ENCODE results near the gene TMX3.

The TMX3 gene, protein sequence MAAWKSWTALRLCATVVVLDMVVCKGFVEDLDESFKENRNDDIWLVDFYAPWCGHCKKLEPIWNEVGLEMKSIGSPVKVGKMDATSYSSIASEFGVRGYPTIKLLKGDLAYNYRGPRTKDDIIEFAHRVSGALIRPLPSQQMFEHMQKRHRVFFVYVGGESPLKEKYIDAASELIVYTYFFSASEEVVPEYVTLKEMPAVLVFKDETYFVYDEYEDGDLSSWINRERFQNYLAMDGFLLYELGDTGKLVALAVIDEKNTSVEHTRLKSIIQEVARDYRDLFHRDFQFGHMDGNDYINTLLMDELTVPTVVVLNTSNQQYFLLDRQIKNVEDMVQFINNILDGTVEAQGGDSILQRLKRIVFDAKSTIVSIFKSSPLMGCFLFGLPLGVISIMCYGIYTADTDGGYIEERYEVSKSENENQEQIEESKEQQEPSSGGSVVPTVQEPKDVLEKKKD

DNA sequence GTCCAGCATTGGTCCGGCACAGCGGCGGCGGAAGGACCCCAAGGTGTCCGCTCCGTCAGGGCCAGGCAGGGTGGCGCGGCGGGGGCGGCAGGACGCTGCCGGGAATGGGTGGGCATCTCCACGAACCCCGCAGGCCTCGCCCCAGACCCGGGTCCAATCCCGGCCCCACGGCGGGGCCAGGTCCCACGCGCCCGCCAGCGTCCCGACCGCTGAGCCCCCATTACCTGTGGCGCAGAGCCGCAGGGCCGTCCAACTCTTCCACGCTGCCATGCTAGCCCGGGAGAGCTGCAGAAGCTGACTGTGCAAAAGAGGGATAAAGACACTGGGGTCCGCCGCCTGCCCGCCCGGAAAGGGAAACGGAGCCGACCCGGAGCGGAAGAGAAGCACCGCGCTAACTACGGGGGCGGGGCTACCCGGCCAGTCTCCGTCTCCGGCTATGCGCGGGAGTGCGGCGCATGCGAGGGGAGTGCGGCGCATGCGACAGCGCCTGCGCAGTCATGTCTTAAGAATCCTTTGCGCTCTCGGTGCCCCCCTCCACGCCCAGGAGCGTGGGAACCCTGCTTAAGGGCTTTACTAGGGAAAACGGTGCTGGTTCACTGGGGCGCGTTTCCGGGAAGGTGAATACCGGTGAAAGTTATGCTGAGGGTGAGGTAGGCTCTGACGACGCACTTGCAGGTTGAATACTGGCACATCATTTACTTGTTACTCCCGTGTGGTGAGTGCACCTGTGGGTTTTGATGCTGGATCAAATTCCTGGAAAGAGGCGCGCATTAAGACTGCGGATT, at the start of gene TMX3:
Gene TMX3 (minus strand): TSS at position 397 of the 785 bp plus-strand sequence. CDS start 127 bp downstream, at position 270.
- DNase-seq = peak; percentile 98

DNA sequence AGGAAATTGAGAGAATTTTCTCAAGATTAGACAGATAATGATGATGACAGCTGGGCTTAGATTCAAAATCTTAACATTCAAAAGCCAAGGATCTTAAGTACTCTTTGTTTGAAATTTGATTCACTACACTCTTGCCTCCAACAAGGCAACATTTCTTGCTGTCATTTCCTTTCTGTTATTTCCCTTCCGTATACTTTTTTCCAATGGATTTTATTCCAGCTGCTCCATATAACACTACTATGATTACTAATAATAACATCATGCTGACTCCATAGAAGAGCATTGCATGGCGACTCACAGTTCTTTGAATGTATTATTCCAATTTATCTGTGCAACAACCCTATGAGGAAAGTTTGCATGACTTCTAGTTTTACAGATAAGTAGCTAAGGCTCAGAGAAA, 49.1 kb upstream of the TMX3 start:
- no peak for DNase-seq

DNA sequence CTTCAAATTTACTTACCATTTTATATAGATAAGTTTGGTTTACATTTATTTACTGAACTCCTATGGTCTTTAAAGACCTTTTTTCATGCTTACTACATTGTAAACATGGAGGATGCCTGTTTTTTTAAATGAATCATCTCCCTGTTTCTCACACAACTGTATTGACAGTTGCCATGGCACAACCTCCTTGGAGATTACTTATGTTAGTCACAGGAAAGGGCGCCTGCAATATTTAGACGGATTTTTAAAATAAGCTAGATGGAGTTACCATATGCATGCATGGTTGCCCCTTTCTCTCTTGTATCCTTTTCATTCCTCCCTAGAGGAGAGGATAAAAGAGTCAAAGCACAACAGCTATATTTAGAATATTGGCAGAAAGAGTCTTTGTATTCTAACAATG, 48.2 kb upstream of the TMX3 start:
- no peak for DNase-seq

DNA sequence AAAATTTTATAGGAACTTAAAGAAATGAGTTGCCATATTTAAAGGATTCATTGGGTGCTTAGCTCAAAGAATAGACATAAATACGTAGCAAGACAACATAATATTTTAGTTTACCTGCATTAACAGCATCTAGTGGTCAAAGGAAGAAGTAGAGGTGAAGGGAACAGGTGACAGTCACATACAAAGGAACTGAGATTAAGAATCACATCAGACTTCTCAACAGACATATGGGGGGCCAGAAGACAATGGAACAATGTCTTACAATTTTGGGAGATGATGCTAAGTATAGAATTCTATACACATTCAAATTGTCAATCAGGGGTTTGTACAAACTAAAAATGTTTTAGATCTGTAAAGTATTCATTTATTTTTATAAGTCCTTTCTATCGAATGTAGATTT, 44.4 kb upstream of the TMX3 start:
- DNase-seq = no peak

DNA sequence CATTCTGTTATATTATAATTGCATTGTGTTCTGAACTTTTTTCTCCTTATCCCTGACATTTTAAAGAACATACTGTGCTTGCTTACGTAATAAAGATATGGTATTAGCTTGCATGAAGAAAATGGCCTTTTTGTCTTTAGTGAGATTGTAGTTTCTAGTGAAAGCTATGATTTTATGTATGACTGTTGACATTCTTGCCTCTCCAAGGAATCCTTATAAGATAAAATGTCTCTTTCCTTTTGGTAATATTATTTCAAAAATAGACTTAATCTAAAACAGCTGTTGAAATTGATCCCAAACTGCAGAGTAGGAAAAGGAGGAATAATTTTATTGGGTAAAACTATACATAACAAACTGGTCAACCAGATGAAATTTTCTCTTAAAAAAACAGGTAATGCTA, 42.2 kb upstream of the TMX3 start:
- DNase-seq = no peak

DNA sequence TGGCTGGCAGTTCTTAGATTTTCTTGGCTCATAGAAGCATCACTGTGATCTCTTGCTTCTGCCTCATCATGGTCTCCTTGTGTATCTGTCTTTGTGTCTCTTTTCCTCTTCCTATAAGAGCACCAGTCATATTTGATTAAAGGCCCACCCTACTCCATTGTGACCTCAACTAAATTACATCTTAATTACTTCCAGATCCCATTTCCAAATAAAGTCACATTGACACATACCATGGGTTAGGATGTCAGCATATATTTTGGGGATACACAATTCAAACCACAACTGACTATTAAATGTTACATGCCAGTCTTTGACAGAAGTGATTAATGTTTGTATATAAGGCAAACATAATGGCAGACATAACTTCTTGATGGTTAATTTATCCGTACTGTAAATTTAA, 27.3 kb upstream of the TMX3 start:
- no peak for DNase-seq

DNA sequence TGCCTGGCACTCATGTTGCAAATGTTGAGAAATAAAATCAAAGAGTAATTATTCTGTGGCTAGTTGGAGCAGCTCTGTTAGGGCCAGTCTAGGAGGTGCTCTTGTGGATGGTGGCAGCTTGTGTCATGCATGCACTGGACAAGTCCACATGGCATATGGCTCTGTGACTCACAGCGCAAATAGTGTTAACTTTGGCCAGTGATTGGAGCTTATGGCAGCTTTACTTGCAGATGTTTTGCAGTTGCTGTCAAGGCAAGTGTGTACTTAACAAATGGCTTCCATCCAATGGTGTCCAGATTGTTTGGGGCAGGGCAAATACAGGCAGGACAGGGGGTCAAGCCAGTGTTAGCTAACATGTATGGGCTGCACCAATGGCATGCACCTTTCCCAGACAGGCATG, 26.1 kb upstream of the TMX3 start:
- no peak for DNase-seq

DNA sequence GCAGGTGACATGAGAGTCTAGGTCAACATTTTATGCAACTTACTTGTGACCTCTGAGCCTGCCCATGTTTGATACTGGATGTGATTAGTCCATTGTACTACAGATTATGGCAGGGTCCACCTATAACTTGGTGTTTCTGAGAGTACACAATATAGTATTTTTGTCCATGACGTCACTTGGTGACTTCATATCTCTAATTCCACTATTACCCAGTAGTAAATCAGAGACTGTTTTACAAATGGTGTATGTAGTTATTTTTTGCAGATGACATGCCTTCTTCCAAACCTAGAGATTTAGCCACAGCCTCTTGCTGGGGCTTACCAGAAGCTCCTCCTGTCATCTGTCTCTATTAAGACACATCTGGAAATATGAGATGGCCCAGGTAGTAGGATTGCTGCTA, 24.6 kb upstream of the TMX3 start:
- DNase-seq = no peak

DNA sequence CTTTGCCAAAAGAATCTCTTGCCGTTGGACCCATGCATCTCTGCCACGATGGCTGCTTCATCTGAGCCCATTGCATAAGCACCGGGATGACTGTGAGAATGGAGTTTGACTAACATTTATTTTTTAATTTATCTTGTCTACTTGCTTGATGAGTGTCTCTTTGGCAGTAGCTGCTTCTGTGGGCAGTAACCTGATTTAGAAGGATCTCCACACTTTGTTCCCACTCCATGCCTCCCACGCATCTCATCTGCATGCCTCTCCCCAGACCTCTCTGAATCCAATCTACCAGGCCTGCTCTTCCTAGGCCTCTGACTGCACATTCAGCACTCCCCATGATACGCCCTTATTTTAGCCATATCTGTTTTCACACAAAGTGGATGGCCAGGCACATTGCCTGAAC, 23.7 kb upstream of the TMX3 start:
- no peak for DNase-seq

DNA sequence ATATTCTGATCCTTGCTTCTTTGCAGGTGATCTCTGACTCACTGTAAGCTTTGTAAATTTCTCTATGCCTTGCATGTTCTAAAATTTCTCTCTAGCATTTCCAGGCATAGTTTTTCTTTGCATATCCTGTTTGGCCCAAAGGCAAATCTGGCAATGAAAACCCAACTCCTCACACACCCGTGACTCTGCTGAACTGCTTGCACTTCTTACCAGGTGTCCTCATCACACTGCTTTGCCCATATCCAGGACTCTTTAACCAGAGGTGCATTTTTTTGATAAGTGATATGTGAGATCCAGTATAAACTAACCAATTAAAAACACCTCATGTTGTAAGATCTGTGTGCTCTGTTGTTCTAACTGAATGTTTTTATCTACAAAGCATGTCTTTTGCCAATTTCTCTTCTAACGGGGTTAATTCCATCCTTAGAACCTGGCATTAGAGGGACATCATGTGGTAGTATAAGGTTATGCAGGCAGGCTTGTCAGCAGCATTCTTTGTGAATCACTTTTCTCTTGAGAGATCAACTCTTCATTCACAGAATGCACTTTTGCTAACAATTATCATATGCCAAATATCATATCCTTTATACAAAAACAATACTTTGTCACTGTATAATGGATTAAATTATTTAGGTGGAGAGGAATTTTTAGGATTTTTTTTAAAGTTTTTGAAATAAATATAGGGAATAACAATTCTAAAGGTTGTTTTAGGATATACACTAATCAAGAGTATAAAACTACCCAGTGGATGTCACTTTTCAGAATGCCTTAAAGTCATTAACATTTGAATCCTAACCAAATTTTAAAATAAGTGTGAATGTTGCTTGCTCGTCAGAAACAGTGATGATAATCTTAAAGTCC, 20.8 kb upstream of the TMX3 start:
- peak; percentile 67 for DNase-seq

DNA sequence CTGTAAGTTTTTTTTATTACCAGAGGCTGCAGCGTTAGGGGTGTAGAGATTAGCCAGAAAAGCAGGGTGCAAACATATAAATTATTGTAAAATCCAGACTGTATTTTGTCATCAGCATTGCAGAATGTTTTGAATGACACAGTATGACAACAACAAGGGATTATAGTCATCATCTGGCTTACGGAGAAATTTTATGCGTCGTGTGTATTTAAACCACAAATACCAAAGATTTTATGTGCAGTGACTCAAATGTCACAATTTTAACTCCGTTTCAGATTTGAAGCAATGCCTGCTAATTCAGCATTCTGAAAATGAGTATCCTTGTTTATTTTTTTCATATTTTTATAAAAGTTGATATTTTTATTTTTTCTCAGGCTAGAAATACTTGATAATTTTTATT, 19.4 kb upstream of the TMX3 start:
- DNase-seq = no peak

DNA sequence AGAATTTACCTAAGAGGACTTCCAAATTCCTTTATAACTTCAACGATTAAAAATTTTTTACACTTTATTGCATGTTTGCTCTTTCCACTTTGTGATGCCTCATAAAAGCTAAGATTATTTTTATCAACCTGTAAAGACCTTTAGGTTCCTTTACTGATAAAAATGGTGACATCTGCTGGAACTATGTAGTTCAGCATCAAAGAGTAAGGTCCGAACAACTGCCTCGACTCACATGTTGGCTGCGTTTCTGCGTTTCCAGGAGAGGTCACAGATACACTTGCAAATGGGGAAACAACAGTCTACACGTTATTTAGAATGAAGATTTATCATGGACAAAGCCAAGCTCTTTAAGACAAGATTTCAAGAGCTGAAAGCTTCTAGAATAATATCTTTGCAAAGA, 18.8 kb upstream of the TMX3 start:
- peak; percentile 68 for DNase-seq

DNA sequence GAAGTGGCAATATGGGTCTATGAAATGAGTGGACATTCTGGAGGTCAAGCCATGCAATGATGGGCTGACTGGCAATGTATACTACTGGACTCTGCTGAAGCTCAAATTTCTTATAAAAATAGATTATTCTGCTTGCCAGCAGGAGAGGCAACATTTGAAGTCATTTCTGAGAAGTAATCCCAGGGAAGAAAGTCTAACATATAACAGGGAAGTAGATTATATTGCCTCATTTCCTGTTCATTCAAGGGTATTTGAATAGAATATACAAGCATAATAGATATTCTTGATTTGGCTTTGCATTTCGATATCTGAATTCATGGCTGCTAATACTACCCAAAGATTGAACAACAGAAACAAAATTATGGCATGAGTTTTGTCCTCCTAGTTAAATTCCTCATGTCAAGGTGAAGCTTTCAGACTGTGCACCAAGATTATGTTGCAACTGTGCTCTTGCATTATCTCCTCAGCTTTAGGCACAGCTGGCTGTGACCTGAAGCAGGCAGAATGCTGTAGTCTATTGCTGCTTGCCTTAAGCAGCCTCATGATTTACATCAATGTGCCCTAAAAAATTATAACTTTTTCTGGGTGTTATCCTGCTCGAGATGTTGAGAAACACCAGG, 13.3 kb upstream of the TMX3 start:
- DNase-seq = no peak

DNA sequence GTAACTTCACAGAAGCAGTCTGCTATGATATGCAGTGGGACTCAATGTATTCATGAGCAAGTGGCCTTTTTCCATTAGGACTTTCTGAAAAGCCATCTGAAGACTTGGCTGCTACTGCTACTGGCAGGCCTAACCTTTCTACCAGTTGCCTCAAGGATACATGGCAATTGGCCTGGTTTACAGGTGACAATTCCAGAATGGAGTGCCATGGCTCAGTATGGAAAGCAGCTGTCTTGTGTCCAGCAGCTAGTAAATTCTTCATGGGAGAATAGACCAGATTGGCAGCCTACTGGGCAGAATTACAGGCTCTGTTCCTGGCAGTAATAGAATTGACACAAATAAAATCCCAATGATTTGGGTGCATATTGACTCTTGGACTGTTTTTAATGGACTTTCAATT, 12.6 kb upstream of the TMX3 start:
- no peak for DNase-seq

DNA sequence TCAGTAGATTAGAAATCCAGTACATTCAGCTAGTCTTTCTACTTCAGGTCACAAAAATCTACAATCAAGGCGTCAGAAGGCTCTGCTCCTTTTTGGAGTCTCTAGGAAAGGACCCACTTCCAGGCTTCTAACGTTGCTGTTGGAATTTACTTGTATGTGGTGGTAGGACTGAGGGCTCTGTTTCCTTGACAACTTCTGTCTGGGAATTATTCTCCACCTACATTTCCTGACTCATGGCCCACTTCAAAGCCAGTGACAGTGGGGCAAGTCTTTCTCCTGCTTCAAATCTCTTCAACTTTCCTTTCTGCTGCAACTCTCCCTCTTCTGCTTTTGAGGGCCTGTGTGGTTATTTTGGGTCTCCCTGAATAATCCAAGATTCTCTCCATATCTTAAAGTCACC, 10.4 kb upstream of the TMX3 start:
- DNase-seq = no peak

DNA sequence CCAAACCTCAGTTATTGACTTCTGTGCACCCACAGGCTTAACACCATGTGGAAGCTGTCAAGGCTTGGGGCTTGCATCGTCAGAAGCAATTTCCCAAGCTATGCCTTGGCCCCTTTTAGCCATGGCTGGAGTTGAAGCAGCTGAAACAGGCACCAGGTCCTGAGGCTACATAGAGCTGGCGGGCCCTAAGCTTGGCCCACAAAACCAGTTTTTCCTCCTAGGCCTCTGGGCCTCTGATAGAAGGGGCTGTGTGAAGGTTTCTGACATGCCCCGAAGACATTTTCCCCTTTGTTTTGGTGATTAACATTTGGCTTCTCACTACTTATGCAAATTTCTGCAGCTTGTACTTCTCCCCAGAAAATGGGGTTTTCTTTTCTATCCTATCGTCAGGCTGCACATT, 9.1 kb upstream of the TMX3 start:
- no peak for DNase-seq

DNA sequence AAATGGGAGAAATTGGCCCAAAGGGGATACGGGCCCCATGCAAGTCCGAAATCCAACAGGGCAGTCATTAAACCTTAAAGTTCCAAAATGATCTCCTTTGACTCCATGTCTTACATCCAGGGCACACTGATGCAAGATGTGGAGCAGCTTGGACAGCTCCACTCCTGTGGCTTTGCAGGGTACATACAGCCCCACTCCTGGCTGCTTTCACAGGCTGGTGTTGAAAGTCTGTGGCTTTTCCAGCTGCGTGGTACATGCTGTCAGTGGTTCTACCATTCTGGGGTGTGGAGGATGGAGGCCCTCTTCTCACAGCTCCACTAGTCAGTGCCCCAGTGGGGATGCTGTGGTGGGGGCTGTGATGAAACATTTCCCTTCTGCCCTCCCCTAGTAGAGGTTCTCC, 8.6 kb upstream of the TMX3 start:
- no peak for DNase-seq

DNA sequence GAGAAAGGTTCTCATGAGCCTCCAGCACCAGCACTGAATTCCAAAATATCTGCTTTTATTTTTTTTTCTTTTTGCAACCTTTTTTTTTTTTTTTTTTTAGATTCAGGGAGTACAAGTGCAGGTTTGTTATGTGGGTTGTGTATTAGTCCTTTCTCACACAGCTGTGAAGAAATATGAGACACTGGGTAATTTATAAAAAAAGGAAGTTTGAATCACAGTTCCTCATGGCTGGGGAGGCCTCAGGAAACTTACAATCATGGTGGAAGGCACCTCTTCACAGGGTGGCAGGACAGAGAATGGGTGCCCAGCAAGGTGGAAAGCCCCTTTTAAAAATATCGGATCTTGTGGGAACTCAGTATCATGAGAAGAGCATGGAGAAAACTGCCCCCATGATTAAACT, 7.9 kb upstream of the TMX3 start:
- no peak for DNase-seq

DNA sequence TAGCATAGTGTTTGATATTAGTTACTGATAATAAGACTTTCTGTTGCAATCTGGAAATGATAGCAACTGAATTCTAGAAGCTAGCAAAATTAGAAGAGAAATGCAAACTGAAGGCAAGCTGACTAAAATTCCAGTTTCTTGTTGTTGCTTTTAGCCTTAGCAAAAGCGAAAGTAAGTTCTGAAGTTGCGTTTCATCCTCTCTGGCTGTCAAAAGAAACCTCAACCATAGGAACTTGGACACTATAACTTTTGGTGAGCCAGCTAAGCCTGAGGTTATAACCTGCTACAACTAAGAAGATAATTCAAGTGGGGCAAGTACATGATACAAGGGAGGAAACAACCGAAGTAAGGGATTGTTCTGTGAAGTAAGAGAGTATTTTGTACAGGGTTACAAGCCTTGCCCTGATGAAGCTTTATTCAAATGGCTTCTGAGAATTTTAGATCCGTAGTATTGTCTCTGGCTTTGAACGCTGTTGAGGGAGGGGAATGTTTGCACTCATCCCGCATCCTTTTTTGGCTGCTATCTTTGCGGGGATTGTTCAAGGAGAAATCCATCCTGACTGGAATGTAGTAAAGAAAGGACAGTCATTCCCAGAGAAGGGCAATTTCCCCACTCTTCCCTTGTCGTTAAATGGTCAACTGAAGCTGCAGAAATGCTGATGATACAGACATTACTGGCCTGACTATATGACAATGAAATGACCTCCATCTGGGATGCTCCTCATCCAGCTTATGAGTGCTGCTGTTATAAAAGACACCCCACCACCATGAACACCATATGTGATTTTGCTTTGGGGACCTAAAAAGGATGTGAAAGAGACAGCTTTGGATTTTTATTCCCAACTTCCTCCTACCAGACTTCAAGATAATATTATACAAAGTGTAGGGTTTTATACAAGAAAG, 7.0 kb upstream of the TMX3 start:
- no peak for DNase-seq

DNA sequence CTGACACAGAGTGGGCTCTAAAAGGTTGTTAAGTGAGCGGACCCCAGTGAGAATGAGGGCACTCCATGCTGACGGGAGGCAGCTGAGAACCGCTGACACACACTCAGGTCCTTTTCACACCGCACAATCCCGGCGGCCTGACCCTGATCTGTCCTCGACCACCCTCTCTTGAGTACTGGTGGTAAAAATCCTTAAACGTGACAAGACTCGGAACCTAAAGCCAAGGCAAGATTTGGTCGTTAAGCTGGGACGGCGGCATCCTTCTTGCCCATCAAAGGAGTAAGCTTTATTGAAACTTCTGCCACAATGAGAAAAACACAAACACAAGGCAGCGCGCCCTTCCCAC, 569 bp downstream of the TMX3 start:
- DNase-seq = peak; percentile 54

DNA sequence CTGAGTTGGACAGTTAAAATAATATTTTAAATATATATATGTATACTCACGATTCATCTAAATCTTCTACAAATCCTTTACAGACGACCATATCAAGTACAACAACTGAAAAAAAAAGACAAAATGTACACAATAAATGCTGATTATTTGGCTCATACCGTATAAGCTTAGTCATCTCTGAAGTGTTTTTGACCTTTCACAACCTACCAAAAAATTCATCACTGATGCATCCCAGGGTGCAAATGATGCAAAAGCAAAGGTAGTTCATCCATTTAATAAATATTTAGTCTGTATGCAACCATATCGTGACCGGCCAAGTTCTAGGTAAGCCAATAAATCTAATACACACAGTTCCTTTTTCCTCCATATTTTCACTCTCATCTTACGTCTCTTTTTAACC, 1.1 kb downstream of the TMX3 start:
- DNase-seq = no peak

DNA sequence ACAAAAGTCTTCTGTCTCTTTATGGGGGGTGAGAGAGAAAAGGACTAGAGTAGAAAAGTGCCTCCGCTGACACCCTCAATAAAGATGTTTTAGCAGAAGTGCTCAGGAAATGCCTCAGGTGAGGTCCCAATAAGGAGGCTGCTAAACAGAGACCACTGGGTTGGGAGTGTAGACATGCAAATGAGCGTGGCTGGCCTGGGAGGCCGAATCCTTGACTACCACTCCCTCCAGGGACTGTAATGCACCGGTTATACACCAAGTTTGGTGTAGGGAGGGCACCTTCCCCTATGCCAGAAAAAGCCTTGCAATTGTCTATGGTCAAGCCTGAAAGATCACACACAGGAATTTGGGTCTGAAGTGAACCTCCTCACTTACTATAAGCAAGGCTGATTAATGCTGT, 1.8 kb downstream of the TMX3 start:
- no peak for DNase-seq

Data from NCI-H510A treated with DMSO at 0.1 percent for 48 hours (cell line).